ENCODE data around the gene SH3D19.
"Not testable (repeated sequence)": the region's sequence is repeated elsewhere in the genome, so short reads cannot be mapped to it uniquely, and the experiment has no call there.

SH3D19 gene

GRCh38 chr4:151267104-151267503 lies 58.3 kb downstream of the SH3D19 start:
- DNase-seq: no peak

DNA sequence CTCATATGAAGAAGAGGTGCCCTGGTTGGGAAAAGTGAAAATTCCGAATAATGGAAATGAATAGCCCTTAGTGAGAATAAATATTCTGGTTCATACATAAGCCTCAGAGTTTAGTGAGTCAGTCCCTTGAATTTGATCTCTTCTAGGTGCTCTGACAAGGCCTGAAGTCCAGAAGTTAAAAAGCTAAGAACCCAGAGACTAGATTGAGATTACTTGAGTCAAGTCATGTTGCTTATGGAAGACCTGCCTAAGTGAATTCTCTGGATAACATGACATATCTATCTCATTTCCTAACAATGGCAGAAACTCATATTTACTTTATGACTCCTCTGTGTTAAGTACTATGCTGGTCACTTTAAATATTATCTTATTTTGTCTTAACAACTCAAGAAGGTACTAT lies 58.9 kb downstream of the SH3D19 start:
- no peak for DNase-seq

- DNase-seq: no peak
Observed at GRCh38 chr4:151263455-151263854, 62.0 kb downstream of the SH3D19 start.

- no peak for DNase-seq
Observed at GRCh38 chr4:151260526-151260925, 64.9 kb downstream of the SH3D19 start.

GRCh38 chr4:151259752-151260151 lies 65.7 kb downstream of the SH3D19 start:
- DNase-seq: no peak

DNA sequence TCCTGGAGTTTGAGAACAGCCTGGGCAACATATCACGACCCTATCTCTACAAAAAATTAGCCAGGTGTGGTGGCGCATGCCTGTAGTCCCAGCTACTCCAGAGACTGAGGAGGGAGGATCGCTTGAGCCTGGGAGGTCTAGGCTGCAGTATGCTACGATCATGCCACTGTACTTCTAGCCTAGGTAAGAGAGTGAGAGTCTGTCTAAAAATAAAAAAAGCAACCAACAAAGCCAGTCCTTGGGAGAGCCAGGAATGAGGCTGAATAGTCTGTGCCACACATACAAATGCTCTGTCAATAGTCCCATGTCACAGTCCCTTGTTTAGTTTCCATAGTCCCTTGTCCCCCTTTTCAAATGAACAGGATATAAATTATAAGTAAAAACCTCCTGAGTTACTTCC lies 67.7 kb downstream of the SH3D19 start:
- DNase-seq: no peak

DNA sequence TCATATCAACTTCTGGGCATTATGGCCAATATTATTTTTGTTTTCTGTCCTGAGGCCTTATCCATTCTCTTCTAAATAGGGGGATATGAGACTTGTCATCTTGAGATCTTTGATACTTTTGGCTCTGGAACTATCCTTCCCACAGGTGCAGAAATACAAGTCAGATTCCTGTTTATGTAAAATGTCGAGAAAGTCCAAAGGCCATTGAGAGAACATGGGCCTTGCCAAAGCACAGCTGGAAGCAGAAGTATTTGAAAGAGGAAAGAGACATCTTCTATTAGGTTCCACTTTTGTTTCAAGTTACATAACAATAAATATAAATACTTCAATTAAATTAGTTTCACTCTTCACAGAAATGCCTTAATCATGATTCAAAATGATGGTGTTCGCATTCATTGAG lies 69.3 kb downstream of the SH3D19 start:
- no peak for DNase-seq

DNA sequence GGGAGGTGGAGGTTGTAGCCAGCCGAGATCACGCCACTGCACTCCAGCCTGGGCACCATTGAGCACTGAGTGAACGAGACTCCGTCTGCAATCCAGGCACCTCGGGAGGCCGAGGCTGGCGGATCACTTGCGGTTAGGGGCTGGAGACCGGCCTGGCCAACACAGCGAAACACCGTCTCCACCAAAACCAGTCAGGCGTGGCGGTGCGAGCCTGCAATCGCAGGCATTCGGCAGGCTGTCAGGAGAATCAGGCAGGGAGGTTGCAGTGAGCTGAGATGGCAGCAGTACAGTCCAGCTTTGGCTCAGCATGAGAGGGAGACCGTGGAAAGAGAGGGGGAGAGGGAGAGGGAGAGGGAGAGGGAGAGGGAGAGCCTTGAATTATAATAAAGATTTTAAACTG lies 69.7 kb downstream of the SH3D19 start:
- not testable (repeated sequence) for DNase-seq

GRCh38 chr4:151255226-151255625 lies 70.2 kb downstream of the SH3D19 start:
- DNase-seq: not testable (repeated sequence)

DNA sequence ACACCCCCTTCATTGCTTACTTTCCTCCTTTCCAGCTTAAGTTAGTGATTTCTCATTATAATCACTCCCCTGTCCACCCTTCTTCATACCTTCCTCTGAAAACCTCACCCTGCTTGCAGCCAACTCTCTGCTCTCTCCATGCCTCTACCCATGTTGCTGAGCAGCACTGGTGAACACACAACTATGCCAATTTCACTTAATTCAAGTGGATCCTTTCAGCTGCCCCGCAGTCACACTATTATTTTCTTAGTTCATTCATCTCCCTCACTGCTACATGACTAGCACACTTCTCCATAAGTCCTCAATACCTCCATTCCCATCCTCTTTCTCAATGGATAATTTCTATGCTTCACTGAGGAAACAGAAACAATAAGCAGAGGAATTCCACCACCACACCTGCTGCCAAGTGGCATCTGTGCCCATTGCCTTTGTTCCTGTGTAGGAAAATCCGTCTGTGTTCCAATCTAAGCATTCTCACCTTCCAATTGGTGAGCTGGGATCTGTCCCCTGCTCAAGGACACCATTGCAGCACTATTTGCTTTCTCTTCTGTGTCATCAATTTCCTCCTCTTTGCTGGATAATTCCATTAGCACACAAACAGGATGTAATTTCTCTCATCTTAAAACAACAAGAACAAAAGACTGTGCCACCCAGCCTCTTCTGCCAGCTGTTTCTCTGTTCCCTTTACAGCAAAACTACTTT lies 73.7 kb downstream of the SH3D19 start:
- DNase-seq: no peak

DNA sequence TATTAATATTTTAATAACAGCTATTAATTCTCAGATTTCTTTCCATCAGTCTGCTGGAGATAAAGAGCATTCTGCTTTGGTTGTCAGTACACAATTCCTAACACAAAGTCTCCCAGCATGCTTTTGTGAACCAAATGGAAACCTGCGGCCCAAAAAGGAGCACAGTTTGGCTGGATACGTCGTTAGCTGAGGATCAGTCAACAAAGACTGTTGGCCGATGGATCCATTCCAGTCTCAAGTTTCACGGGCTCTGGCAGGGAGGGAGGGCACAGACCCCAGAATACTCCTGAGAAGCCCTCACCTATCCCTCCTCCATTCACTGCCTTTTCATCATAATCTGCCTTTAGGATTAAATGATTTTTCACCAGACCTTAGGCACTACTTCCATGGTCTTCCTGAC lies 74.7 kb downstream of the SH3D19 start:
- no peak for DNase-seq

DNA sequence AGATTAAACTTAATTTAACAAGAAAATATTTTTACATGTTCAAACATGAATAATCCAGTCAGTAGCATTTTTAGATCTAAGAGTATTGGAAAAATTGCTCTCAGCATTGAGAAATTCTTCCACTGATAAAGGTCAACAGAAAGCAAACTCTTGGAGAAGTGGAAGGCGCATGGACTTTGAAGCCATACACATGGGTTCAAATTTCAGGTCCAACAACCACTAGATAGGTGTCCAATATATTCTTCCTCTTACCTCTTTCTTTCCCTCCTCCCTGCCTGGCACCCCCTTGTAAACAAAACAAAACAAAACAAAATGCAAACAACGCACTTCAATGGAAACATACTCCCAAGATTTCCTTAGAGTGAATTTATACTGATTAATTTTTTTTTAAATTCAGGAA lies 76.9 kb downstream of the SH3D19 start:
- no peak for DNase-seq

GRCh38 chr4:151247395-151247794 lies 78.0 kb downstream of the SH3D19 start:
- no peak for DNase-seq

GRCh38 chr4:151246742-151247141 lies 78.7 kb downstream of the SH3D19 start:
- no peak for DNase-seq

GRCh38 chr4:151242305-151242704 lies 83.1 kb downstream of the SH3D19 start:
- DNase-seq: no peak

DNA sequence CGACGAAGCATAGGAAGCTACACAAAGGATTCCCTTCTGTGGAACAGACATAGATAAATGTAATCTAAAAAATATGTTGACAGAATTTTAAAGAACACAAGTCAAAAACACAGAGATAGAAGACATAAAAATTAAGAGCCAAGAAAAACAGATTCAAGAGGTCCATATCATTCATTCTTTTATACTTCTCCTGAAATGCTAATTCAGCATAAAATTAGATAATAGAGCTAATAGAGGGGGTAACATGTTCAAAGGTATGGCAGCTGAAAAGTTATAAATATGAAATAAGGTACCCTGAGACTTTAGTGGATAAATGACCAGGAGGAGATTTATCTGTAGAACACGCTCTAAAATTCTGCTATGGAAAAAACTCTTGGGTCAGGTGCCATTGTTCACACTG lies 85.8 kb downstream of the SH3D19 start:
- no peak for DNase-seq

- no peak for DNase-seq
Observed at GRCh38 chr4:151238477-151238876, 86.9 kb downstream of the SH3D19 start.

- DNase-seq: no peak
Observed at GRCh38 chr4:151236036-151236435, 89.4 kb downstream of the SH3D19 start.

GRCh38 chr4:151235373-151235772 lies 90.0 kb downstream of the SH3D19 start:
- DNase-seq: not testable (repeated sequence)

GRCh38 chr4:151233600-151233999 lies 91.8 kb downstream of the SH3D19 start:
- DNase-seq: no peak

DNA sequence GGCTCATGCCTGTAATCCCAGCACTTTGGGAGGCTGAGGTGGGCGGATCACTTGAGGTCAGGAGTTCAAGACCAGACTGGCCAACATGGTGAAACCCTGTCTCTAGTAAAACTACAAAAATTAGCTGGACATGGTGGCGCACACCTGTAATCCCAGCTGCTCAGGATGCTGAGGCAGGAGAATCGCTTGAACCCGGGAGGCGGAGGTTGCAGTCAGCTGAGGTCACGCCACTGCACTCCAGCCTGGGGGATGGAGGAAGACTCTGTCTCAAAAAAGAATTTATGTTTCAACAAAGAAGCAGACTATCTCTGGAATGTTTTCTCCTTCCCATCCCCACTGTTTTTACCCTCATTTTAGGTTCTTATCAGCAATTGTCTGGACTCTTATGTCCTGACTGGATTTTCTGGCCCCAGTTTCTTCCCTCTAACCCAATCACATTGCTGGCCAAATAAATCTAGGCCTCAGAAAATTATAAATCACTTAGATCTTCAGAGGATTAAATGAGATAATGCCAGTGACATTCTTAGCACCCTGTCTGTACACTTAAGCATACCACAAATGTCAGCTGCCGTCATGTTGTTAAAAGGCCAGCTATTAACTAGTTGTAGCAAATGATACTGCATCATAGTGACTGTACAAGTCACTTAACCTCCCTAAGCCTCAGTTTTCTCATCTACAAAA lies 93.3 kb downstream of the SH3D19 start:
- no peak for DNase-seq

GRCh38 chr4:151228189-151229119 lies 97.0 kb downstream of the SH3D19 start:
- no peak for DNase-seq

DNA sequence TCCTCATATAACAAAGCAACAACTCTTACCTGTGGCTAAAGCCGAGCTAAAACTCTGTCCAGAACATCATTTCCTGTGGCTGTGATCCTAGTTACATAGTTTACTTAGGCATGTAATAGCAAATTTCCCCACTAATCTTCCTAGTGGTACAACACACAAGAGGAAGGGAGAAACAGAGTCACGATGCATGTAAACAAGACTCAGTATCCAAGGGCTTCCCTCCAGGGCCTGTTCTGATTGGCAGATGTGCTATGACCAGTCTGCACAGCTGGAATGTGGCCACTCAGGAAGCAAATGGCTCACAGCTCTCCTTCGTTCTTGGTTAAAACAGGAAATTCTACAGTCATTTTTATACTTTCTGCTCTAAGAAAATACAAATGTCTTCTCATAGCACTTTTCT lies 97.7 kb downstream of the SH3D19 start:
- no peak for DNase-seq

- DNase-seq: no peak
Observed at GRCh38 chr4:151227172-151227571, 98.2 kb downstream of the SH3D19 start.
